DMS153 (cell line): ENCODE results near the gene GPSM3.
"Not testable (repeated sequence)": the region's sequence is repeated elsewhere in the genome, so short reads cannot be mapped to it uniquely, and the experiment has no call there.

Source experiments
- DNase-seq: peaks from one replicate; lab custom pipeline; 2025; lab: John Stamatoyannopoulos, UW

GPSM3 gene

GRCh38 chr6:32192608-32193039 is at the start of gene GPSM3:
GPSM3 (minus strand) TSS chr6:32192643; CDS start chr6:32192513, 130 bp downstream.
- DNase-seq = peak; percentile 37

GRCh38 chr6:32240686-32241085 is 48.2 kb upstream of the GPSM3 start:
- DNase-seq = no peak

GRCh38 chr6:32239462-32239861 is 47.0 kb upstream of the GPSM3 start:
- no peak for DNase-seq

- no peak for DNase-seq
These were observed 42.5 kb upstream of the GPSM3 start for GRCh38 chr6:32234934-32235333.

GRCh38 chr6:32226434-32226833 is 34.0 kb upstream of the GPSM3 start:
- DNase-seq = no peak

- DNase-seq = no peak
These were observed 32.3 kb upstream of the GPSM3 start for GRCh38 chr6:32224696-32225095.

GRCh38 chr6:32223258-32224235 is 31.1 kb upstream of the GPSM3 start, which contains the start of gene NOTCH4:
NOTCH4 (minus strand) TSS chr6:32224067; CDS start chr6:32223928, 139 bp downstream.
- no peak for DNase-seq

- DNase-seq = no peak
These were observed 30.1 kb upstream of the GPSM3 start for GRCh38 chr6:32222333-32223230.

- DNase-seq = no peak
These were observed 27.6 kb upstream of the GPSM3 start for GRCh38 chr6:32220021-32220420.

GRCh38 chr6:32218167-32218566 is 25.7 kb upstream of the GPSM3 start:
- no peak for DNase-seq

- no peak for DNase-seq
These were observed 24.6 kb upstream of the GPSM3 start for GRCh38 chr6:32216998-32217397.

GRCh38 chr6:32216285-32216684 is 23.8 kb upstream of the GPSM3 start:
- no peak for DNase-seq

- no peak for DNase-seq
These were observed 23.2 kb upstream of the GPSM3 start for GRCh38 chr6:32215617-32216016.

- no peak for DNase-seq
These were observed 21.7 kb upstream of the GPSM3 start for GRCh38 chr6:32214126-32214525.

GRCh38 chr6:32213649-32214048 is 21.2 kb upstream of the GPSM3 start:
- DNase-seq = no peak

GRCh38 chr6:32212076-32212760 is 19.8 kb upstream of the GPSM3 start:
- DNase-seq = no peak

GRCh38 chr6:32211432-32211831 is 19.0 kb upstream of the GPSM3 start:
- DNase-seq = not testable (repeated sequence)

GRCh38 chr6:32210191-32210601 is 17.8 kb upstream of the GPSM3 start:
- DNase-seq = no peak

GRCh38 chr6:32208996-32209395 is 16.6 kb upstream of the GPSM3 start:
- no peak for DNase-seq

GRCh38 chr6:32204268-32204715 is 11.8 kb upstream of the GPSM3 start:
- DNase-seq = no peak

GRCh38 chr6:32203426-32204267 is 11.2 kb upstream of the GPSM3 start:
- DNase-seq = no peak
